ENCODE measurements around the gene CACNG4.

DNA sequence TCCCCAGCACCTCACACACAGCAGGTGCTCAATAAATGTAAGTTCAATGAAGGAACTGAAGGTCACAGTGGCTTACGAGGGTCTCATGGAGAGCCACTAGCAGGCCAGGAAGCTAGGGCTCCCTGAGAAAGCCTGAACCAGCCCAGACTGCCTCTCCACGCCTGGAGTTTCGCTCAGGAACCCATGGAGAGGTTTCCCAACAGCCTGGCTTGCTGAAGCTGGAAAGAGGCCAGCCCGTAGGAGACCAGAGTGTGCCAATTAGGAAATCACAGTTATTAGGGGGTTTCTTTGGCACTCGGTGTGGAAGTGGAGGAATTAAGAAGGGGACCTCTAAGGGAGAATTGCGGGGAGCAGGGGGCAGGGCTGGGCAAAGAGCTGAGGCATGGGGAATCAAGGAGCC, 43.6 kb downstream of the CACNG4 start:
- TF ChIP-seq, protein P1, sequence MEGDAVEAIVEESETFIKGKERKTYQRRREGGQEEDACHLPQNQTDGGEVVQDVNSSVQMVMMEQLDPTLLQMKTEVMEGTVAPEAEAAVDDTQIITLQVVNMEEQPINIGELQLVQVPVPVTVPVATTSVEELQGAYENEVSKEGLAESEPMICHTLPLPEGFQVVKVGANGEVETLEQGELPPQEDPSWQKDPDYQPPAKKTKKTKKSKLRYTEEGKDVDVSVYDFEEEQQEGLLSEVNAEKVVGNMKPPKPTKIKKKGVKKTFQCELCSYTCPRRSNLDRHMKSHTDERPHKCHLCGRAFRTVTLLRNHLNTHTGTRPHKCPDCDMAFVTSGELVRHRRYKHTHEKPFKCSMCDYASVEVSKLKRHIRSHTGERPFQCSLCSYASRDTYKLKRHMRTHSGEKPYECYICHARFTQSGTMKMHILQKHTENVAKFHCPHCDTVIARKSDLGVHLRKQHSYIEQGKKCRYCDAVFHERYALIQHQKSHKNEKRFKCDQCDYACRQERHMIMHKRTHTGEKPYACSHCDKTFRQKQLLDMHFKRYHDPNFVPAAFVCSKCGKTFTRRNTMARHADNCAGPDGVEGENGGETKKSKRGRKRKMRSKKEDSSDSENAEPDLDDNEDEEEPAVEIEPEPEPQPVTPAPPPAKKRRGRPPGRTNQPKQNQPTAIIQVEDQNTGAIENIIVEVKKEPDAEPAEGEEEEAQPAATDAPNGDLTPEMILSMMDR (IDR thresholded peaks at IDR 0.05; ENCODE audit: borderline replicate concordance, extremely low read depth, low read length, poor library complexity, severe bottlenecking): no peak
- no peak for TF ChIP-seq EZH2 (IDR thresholded peaks at IDR 0.05; ENCODE audit: borderline replicate concordance, low read depth, low read length, severe bottlenecking)

Data from DND-41 (cell line).